Measurements from ENCODE around the gene PBRM1.
"Not testable (repeated sequence)": the region's sequence is repeated elsewhere in the genome, so short reads cannot be mapped to it uniquely, and the experiment has no call there.

Gene PBRM1

DNA sequence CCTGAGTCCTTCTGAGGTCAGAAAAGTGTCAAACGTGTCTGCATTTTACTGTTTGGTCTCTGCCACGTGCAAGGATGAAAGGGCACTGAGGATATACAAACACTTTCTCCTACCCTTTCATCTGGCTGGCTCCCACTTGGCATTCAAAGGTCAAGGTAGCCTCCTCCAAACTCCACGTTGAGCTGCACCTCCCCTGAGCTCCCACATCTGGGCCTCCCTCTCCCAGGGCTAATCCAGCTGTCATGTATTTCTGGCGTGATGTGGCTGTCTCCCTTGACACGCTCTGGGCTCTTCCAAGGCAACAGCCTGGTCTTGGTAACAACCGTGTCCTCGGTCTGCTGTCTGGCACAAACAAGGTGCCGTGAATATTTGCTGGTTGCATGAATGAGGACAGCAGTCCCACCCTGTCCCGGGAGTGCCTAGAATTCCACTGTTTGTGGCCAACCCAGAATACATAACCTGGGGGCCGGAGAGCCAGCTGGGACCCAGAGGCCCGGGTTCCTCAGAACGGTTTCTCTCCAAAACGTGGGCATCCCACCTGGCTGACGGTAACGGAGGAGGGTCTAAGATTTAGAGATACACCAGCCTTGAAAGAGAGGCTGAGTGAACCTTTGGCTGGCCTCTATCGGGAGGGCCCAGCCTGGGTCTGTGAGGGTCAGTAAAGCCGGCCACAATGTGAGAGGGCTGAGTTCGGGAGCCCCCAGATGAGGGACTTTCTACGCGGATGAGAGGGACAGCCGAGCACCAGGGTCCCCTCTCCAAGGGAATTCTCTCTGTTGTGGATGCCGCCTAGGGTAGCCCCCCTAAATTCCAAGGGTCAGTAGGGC is 19.1 kb upstream of the PBRM1 start:
- DNase-seq: no peak

GRCh38 chr3:52703341-52703740 is 17.6 kb upstream of the PBRM1 start:
- DNase-seq: no peak

DNA sequence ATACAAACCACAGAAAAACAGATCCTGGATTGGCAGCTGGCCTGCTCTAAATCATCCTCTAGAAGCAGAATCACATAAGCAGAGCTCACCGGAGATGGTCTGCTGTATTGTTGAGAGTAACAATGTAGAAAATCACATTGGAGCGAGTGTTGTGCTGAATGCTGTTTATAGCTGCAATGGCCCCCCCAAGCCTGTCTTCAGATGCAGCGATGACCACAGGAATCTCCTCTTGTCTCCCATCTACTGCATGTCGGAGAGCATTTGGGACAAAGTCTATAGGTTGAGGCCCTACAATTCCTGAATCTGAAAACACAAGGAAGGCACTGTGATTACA is 11.9 kb upstream of the PBRM1 start:
- no peak for DNase-seq

GRCh38 chr3:52696830-52697631 is 11.3 kb upstream of the PBRM1 start:
- DNase-seq: no peak

GRCh38 chr3:52695798-52696671 is 10.3 kb upstream of the PBRM1 start:
- no peak for DNase-seq

DNA sequence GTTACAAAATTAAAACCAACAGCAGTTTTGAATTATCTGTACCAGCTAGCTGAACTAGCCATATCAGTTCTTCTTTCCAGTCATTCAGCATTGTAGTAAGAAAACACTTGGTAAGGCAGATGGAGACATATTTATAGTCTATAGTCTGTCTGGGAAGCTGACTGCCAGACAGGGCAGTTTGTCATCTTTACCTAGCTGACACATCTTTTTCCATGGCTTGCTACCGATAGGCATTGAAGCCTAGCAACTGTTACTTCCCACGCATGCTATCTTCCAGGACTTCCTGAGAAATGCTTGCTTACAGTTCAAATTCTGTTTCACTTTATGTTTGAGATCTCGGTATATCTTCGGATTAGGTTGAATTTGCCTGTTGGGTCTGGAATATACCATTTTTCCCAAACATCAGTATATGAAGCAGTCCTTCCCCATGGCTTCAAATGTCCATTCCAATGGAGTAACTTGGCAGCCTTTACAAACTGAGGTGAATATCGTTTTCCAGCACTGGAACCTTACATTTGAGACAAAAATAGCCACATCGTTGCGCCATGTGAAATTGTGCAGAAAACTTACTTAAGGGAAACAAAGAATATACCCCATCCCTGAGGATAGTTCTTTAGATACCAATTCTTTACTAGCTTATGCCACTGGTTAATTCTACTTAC is 8.9 kb upstream of the PBRM1 start:
- no peak for DNase-seq

GRCh38 chr3:52693071-52693470 is 7.4 kb upstream of the PBRM1 start:
- DNase-seq: no peak

DNA sequence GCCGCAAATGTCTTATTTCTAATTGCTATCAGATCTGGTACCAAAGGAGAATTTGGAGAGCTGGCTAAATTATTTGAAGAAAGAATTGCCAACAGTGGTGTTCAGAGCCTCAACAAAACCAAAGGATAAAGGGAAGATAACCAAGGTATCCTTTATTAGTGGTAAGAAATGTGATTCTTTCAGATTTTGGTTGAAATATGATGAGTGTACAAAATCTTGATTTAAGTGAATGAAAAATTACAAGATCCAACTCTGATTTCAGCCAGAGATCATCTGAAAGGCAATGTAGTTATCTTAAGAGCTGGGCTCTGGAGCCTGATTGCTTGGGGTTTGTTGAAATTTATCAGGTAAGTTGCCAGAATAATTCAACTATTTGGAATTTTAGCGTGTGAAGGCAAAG is 4.8 kb upstream of the PBRM1 start:
- DNase-seq: no peak

- no peak for DNase-seq
Observed at GRCh38 chr3:52689151-52689550, 3.4 kb upstream of the PBRM1 start.

- DNase-seq: no peak
Observed at GRCh38 chr3:52688266-52688665, 2.6 kb upstream of the PBRM1 start.

- peak; percentile 69 for DNase-seq
Observed at GRCh38 chr3:52685285-52685708, 416 bp downstream of the PBRM1 start.

DNA sequence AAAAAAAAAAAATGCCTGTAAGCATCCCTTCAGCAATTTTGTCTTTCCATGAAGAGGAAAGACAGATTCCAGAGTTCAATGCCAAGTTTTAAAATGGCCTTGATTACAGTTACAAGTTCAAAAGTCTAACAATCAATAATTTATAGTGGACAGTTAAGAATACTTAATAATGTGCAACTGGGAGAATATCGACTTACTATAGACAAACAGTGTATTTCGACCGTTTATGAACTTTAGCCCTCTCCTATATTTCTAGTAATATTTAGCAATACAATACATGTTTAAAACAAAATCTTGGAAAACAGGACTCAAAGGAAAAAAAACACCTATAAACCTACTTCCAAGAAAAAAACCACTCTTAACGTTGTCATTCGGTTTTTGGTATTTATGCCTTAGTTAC is 1.5 kb downstream of the PBRM1 start:
- no peak for DNase-seq

- no peak for DNase-seq
Observed at GRCh38 chr3:52683611-52684010, 2.1 kb downstream of the PBRM1 start.

GRCh38 chr3:52682016-52682415 is 3.7 kb downstream of the PBRM1 start:
- DNase-seq: no peak

- no peak for DNase-seq
Observed at GRCh38 chr3:52681596-52681995, 4.1 kb downstream of the PBRM1 start.

DNA sequence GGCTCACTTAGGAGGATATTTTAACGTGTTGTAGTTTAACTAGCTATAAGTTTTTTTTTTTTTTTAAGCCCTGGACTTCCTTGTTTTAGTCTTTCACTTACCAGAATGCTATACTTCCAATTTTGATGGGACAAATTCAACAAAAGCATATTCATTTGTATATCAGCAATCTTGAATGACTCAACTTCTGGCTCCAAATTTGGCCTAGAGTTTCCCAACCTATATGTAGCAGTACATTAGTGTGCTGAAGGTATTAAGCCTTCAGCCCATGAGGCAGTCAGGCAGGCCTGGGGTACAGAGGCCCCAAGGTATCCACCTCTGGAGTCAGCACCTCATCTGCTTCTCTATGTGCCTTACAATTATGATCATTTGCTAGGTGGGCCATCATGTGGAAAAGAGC is 5.9 kb downstream of the PBRM1 start:
- DNase-seq: no peak

DNA sequence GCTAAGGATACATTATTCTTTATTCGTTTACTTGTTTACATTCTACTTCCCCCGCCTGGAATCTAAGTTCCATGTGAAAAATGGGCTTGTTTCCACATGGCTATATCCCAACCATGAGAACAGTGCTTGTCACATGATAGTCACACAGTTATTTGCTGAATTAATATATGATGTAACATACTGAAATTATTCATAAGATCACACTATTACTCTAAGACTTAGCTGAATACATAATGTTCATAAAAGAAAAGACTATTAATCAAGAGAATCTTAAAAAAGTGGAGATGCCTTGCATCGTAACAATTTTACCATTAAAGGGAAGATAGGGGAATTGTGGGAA is 6.5 kb downstream of the PBRM1 start:
- no peak for DNase-seq

GRCh38 chr3:52678265-52679198 is 7.2 kb downstream of the PBRM1 start:
- DNase-seq: no peak

- not testable (repeated sequence) for DNase-seq
Observed at GRCh38 chr3:52676201-52676600, 9.5 kb downstream of the PBRM1 start.

DNA sequence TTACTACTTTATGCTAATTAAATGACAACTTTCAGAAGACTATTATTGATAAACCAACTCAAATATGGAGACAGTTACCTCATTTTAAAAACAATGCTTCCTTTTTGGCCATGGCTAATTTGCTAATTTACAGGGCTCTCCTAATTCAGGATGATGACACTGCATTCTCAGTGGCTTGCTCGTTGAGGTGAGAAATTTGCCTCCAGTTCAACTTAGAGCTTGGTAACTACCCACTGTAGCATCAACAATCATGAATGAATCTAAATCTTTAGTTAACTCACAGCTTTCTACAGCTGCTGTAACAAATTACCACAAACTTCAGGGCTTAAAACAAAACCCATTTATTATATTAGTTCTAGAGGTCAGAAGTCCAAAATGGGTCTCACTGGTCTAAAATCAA is 14.0 kb downstream of the PBRM1 start:
- DNase-seq: no peak

GRCh38 chr3:52670621-52671521 is 14.8 kb downstream of the PBRM1 start:
- peak; percentile 82 for DNase-seq
